Activated T-helper 9 cell treated with anti-CD3 and anti-CD28 coated beads, Interleukin-2, amount 50 U/mL, for 16 hours (primary cell): ENCODE results near the gene LILRA2.
"Not testable (repeated sequence)": the region's sequence is repeated elsewhere in the genome, so short reads cannot be mapped to it uniquely, and the experiment has no call there.

Experiments used
- DNase-seq: peaks from one replicate; pipeline ENCODE4 v3.0.0-alpha.2; 2020; ENCODE audit warnings: low read depth

Gene LILRA2

GRCh38 chr19:54571715-54572615, 1.6 kb upstream of the LILRA2 start:
- DNase-seq = not testable (repeated sequence)

GRCh38 chr19:54572696-54573311, 786 bp upstream of the LILRA2 start:
- DNase-seq = no peak

- DNase-seq = no peak
Measured at GRCh38 chr19:54574051-54574450, 461 bp downstream of the LILRA2 start.

GRCh38 chr19:54574527-54575056, 1.0 kb downstream of the LILRA2 start:
- no peak for DNase-seq

- not testable (repeated sequence) for DNase-seq
Measured at GRCh38 chr19:54575205-54575604, 1.6 kb downstream of the LILRA2 start.

- no peak for DNase-seq
Measured at GRCh38 chr19:54576411-54576976, 2.9 kb downstream of the LILRA2 start.

- DNase-seq = no peak
Measured at GRCh38 chr19:54577334-54577733, 3.7 kb downstream of the LILRA2 start.

- DNase-seq = not testable (repeated sequence)
Measured at GRCh38 chr19:54578268-54578667, 4.7 kb downstream of the LILRA2 start.

- no peak for DNase-seq
Measured at GRCh38 chr19:54586397-54586796, 12.8 kb downstream of the LILRA2 start.

GRCh38 chr19:54587026-54587425, 13.4 kb downstream of the LILRA2 start:
- DNase-seq = no peak

GRCh38 chr19:54593445-54593844, 19.9 kb downstream of the LILRA2 start, which contains the start of gene LILRA1:
Gene LILRA1, plus strand, starts transcription at chr19:54593632. Its CDS starts 613 bp downstream, at chr19:54594245.
- not testable (repeated sequence) for DNase-seq

- DNase-seq = not testable (repeated sequence)
Measured at GRCh38 chr19:54593931-54594626, 20.5 kb downstream of the LILRA2 start.

GRCh38 chr19:54594737-54595136, 21.1 kb downstream of the LILRA2 start:
- no peak for DNase-seq

GRCh38 chr19:54595680-54596436, 22.3 kb downstream of the LILRA2 start:
- DNase-seq = not testable (repeated sequence)

GRCh38 chr19:54600212-54600611, 26.6 kb downstream of the LILRA2 start:
- no peak for DNase-seq

- DNase-seq = no peak
Measured at GRCh38 chr19:54606230-54606629, 32.6 kb downstream of the LILRA2 start.

GRCh38 chr19:54606891-54607784, 33.5 kb downstream of the LILRA2 start:
- no peak for DNase-seq

GRCh38 chr19:54607785-54608150, 34.2 kb downstream of the LILRA2 start:
- no peak for DNase-seq

GRCh38 chr19:54608205-54608604, 34.6 kb downstream of the LILRA2 start:
- DNase-seq = no peak

GRCh38 chr19:54608792-54609191, 35.2 kb downstream of the LILRA2 start:
- DNase-seq = no peak
